Esophagus squamous epithelium (tissue), 4 donors: ENCODE measurements around the gene GGCX.

Experiments used
- POLR2A ChIP-seq, 4 donors: fragments of 450-650 bp; IDR thresholded peaks; one replicate each; pipeline ENCODE4 v1.6.1; 2017; ENCODE audit warnings: antibody characterized with exemption in 4 of 4, mild to moderate bottlenecking in 4 of 4, moderate library complexity in 3 of 4
- TF ChIP-seq, protein P1 (sequence below), 6 experiments: fragments of 450-650 bp in 4 of 6; fragments of 200-600 bp in 2 of 6; sonication (generic) in 2 of 6; IDR thresholded peaks; one replicate each; pipeline ENCODE4 v1.5.1; 2016 to 2019; ENCODE audit warnings: antibody characterized with exemption in 6 of 6, mild to moderate bottlenecking in 4 of 6, moderate library complexity in 4 of 6

GRCh38 chr2:85497944-85498630, 63.2 kb downstream of the GGCX start:
- TF ChIP-seq POLR2A (IDR thresholded peaks at IDR 0.05): no peak
- TF ChIP-seq, protein P1, sequence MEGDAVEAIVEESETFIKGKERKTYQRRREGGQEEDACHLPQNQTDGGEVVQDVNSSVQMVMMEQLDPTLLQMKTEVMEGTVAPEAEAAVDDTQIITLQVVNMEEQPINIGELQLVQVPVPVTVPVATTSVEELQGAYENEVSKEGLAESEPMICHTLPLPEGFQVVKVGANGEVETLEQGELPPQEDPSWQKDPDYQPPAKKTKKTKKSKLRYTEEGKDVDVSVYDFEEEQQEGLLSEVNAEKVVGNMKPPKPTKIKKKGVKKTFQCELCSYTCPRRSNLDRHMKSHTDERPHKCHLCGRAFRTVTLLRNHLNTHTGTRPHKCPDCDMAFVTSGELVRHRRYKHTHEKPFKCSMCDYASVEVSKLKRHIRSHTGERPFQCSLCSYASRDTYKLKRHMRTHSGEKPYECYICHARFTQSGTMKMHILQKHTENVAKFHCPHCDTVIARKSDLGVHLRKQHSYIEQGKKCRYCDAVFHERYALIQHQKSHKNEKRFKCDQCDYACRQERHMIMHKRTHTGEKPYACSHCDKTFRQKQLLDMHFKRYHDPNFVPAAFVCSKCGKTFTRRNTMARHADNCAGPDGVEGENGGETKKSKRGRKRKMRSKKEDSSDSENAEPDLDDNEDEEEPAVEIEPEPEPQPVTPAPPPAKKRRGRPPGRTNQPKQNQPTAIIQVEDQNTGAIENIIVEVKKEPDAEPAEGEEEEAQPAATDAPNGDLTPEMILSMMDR (IDR thresholded peaks at IDR 0.05): no peak
